SK-N-SH treated with all-trans-retinoic acid at 6 μM for 48 hours (cell line): ENCODE data around the gene LTBP2.

ENCODE experiments used
- ATAC-seq: fragments of 200-7000 bp; cut with Tn5 transposase; 3 replicates; pipeline ENCODE4 v1.9.1; 2020; ENCODE audit warnings: mild to moderate bottlenecking, moderate library complexity
- BACH2 ChIP-seq: fragments of 250-450 bp; sonication (Bioruptor Pico); IDR thresholded peaks from 2 replicates; pipeline ENCODE4 v1.9.0; 2021; ENCODE audit warnings: mild to moderate bottlenecking, borderline replicate concordance
- CSDC2 ChIP-seq: fragments of 250-450 bp; sonication (Bioruptor Pico); IDR thresholded peaks from 2 replicates; pipeline ENCODE4 v1.5.0; 2020; ENCODE audit warnings: mild to moderate bottlenecking, moderate library complexity
- ESRRG ChIP-seq: fragments of 250-450 bp; sonication (Bioruptor Pico); IDR thresholded peaks from 2 replicates; pipeline ENCODE4 v1.6.1; 2021; ENCODE audit warnings: mild to moderate bottlenecking
- ISL1 ChIP-seq: fragments of 250-450 bp; sonication (Bioruptor Pico); IDR thresholded peaks from 2 replicates; pipeline ENCODE4 v2.1.2; 2022; ENCODE audit warnings: mild to moderate bottlenecking, moderate library complexity
- OSR1 ChIP-seq: fragments of 250-450 bp; sonication (Bioruptor Pico); IDR thresholded peaks from 2 replicates; pipeline ENCODE4 v1.8.0; 2022; ENCODE audit warnings: moderate library complexity, mild to moderate bottlenecking, inconsistent platforms
- RARB ChIP-seq: fragments of 250-450 bp; sonication (Bioruptor Pico); IDR thresholded peaks from 2 replicates; pipeline ENCODE4 v1.8.0; 2021; ENCODE audit warnings: mild to moderate bottlenecking, moderate library complexity
- SNAI2 ChIP-seq: fragments of 250-450 bp; sonication (Bioruptor Pico); IDR thresholded peaks from 2 replicates; pipeline ENCODE4 v1.5.0; 2020; ENCODE audit warnings: mild to moderate bottlenecking, moderate library complexity
- TCF4 ChIP-seq: fragments of 250-450 bp; sonication (Bioruptor Pico); IDR thresholded peaks from 2 replicates; pipeline ENCODE4 v1.8.0; 2021; ENCODE audit warnings: mild to moderate bottlenecking, moderate library complexity, borderline replicate concordance
- ZC3H10 ChIP-seq: fragments of 250-450 bp; sonication (Bioruptor Pico); IDR thresholded peaks from 2 replicates; pipeline ENCODE4 v1.5.1; 2021; ENCODE audit warnings: mild to moderate bottlenecking, moderate library complexity
- ZFP3 ChIP-seq: fragments of 250-450 bp; sonication (Bioruptor Pico); IDR thresholded peaks from 2 replicates; pipeline ENCODE4 v1.5.0; 2020; ENCODE audit warnings: mild to moderate bottlenecking, moderate library complexity
- ZNF8 ChIP-seq: fragments of 450-650 bp; formaldehyde crosslinking; IDR thresholded peaks from 2 replicates; pipeline ENCODE4 v1.5.0; 2020; ENCODE audit warnings: mild to moderate bottlenecking, moderate library complexity
- TF ChIP-seq, protein P1 (sequence below): fragments of 250-450 bp; sonication (Bioruptor Pico); IDR thresholded peaks from 2 replicates; pipeline ENCODE4 v1.5.0; 2020; ENCODE audit warnings: mild to moderate bottlenecking, moderate library complexity
- TF ChIP-seq, protein P2 (sequence below): fragments of 250-450 bp; sonication (Bioruptor Pico); IDR thresholded peaks from 2 replicates; pipeline ENCODE4 v1.8.0; 2020; ENCODE audit warnings: mild to moderate bottlenecking, moderate library complexity, borderline replicate concordance
- TF ChIP-seq, protein P3 (sequence below): fragments of 250-450 bp; sonication (Bioruptor Pico); IDR thresholded peaks from 2 replicates; pipeline ENCODE4 v1.5.1; 2021; ENCODE audit warnings: mild to moderate bottlenecking, moderate library complexity
- TF ChIP-seq, protein P4 (sequence below): fragments of 250-450 bp; sonication (Bioruptor Pico); IDR thresholded peaks from 2 replicates; pipeline ENCODE4 v1.5.1; 2020; ENCODE audit warnings: low read depth, mild to moderate bottlenecking, moderate library complexity

LTBP2 gene

DNA sequence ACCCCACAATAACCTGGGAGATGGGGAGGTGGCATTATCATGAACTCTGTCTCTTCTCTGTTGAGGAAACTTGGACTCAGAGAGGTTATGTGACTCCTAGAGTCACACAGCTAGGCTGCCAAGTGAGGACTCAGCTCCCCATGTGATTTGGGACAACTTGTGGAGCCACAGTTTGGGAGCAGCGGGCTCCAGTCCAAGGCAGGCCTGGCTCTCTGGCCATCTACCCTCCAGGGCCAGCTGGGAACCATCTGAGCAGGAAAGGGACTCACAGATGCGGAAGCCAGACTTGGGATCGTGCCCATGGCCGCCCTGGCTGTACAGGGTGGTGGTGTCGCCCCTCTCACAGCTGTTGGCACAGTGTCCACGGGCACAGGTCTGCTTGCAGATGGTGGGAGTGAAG lies 59.4 kb downstream of the LTBP2 start:
- peak; percentile 47 for ATAC-seq

DNA sequence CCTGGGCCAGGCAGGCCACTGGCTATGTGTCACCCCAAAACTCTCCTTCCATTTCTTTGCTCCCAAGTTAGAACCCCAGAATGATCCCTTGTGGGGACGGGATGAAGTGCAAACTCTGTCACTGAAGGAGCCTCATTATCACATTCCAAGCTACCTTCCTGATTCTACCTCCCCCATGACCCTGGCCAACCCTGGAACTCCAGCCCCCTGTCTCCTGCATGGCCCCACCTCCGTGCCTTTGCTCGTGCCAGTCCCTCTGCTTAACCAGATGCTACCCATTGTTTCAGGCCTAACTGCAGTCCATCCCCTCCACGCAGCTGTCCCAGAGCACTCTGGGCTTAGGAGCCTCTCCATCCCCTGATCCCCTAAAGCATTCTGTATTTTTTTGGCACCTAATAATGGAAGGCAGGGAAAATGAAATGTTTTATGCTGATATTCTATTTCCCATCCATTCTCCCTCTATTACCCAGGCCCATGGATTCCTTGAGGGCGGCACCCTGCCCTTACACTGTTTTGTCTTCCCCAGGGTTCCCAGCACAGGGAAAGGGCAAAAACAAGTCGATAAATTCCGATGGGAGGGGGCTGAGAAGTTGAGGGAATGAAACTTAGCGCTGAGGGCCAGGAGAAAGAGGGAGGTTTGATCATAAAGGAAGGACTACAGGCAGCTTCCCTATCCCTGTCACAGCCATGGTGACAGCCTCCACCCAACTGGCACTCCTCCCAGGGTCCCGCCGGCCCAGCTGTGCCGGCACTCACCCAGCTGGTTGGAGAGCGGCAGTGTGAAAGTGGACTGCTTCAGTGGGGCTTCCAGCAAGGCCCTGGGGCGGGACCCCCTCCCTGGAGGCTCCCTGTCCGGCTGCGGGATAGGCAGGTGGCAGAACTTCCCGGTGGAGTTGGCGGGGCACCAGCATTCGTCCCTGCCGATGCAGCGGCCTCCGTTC lies 60.3 kb downstream of the LTBP2 start:
- ATAC-seq: no peak; the same call in 2 of the 3 replicates
- TF ChIP-seq ISL1 (CRISPR knock-in tag): no peak
- no peak for TF ChIP-seq TCF4 (CRISPR knock-in tag)
- TF ChIP-seq, protein P1, sequence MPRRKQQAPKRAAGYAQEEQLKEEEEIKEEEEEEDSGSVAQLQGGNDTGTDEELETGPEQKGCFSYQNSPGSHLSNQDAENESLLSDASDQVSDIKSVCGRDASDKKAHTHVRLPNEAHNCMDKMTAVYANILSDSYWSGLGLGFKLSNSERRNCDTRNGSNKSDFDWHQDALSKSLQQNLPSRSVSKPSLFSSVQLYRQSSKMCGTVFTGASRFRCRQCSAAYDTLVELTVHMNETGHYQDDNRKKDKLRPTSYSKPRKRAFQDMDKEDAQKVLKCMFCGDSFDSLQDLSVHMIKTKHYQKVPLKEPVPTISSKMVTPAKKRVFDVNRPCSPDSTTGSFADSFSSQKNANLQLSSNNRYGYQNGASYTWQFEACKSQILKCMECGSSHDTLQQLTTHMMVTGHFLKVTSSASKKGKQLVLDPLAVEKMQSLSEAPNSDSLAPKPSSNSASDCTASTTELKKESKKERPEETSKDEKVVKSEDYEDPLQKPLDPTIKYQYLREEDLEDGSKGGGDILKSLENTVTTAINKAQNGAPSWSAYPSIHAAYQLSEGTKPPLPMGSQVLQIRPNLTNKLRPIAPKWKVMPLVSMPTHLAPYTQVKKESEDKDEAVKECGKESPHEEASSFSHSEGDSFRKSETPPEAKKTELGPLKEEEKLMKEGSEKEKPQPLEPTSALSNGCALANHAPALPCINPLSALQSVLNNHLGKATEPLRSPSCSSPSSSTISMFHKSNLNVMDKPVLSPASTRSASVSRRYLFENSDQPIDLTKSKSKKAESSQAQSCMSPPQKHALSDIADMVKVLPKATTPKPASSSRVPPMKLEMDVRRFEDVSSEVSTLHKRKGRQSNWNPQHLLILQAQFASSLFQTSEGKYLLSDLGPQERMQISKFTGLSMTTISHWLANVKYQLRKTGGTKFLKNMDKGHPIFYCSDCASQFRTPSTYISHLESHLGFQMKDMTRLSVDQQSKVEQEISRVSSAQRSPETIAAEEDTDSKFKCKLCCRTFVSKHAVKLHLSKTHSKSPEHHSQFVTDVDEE: no peak
- TF ChIP-seq, protein P2, sequence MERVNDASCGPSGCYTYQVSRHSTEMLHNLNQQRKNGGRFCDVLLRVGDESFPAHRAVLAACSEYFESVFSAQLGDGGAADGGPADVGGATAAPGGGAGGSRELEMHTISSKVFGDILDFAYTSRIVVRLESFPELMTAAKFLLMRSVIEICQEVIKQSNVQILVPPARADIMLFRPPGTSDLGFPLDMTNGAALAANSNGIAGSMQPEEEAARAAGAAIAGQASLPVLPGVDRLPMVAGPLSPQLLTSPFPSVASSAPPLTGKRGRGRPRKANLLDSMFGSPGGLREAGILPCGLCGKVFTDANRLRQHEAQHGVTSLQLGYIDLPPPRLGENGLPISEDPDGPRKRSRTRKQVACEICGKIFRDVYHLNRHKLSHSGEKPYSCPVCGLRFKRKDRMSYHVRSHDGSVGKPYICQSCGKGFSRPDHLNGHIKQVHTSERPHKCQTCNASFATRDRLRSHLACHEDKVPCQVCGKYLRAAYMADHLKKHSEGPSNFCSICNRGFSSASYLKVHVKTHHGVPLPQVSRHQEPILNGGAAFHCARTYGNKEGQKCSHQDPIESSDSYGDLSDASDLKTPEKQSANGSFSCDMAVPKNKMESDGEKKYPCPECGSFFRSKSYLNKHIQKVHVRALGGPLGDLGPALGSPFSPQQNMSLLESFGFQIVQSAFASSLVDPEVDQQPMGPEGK (CRISPR knock-in tag): no peak
- TF ChIP-seq ZNF8 (CRISPR knock-in tag): no peak
- TF ChIP-seq, protein P3, sequence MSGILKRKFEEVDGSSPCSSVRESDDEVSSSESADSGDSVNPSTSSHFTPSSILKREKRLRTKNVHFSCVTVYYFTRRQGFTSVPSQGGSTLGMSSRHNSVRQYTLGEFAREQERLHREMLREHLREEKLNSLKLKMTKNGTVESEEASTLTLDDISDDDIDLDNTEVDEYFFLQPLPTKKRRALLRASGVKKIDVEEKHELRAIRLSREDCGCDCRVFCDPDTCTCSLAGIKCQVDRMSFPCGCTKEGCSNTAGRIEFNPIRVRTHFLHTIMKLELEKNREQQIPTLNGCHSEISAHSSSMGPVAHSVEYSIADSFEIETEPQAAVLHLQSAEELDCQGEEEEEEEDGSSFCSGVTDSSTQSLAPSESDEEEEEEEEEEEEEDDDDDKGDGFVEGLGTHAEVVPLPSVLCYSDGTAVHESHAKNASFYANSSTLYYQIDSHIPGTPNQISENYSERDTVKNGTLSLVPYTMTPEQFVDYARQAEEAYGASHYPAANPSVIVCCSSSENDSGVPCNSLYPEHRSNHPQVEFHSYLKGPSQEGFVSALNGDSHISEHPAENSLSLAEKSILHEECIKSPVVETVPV (CRISPR knock-in tag): no peak

More for the DNA sequence above, 59.4 kb downstream of the LTBP2 start:
- TF ChIP-seq CSDC2 (CRISPR knock-in tag) (no peak), TCF4 (CRISPR knock-in tag) (peak; percentile 75)
- TF ChIP-seq, protein P1: peak; percentile 77; the same call in 1 of the 2 replicates
- TF ChIP-seq, all 23 proteins: peak for 2

DNA sequence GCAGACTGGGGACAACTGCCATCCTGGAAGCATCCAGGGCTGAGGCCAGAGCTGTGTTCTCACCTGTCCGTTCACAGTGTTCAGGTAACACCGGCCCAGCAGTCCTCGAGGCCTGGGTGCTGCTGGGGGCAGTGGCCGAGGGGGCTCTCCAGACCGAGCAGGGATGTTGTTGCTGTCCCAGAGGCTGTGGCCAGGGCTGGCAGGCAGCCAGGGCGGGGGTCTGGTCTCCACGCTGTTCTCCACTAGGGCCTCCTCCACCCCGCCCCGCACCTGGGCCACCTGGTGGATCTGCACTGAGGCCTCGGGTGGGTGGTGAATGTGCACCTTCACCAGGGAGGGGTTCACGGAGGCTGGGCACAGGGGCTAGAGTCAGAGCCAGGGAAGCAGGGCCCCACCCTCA lies 61.0 kb downstream of the LTBP2 start:
- ATAC-seq: no peak
- no peak for TF ChIP-seq ZFP3 (CRISPR knock-in tag)
- no peak for TF ChIP-seq SNAI2 (CRISPR knock-in tag)
- no peak for TF ChIP-seq RARB (CRISPR knock-in tag)
- no peak for TF ChIP-seq OSR1 (CRISPR knock-in tag)
- TF ChIP-seq, protein P2 (CRISPR knock-in tag): no peak
- TF ChIP-seq ZC3H10 (CRISPR knock-in tag): no peak
- TF ChIP-seq ESRRG (CRISPR knock-in tag): no peak
- TF ChIP-seq, protein P3 (CRISPR knock-in tag): no peak
- TF ChIP-seq BACH2 (CRISPR knock-in tag): no peak
- TF ChIP-seq, protein P4, sequence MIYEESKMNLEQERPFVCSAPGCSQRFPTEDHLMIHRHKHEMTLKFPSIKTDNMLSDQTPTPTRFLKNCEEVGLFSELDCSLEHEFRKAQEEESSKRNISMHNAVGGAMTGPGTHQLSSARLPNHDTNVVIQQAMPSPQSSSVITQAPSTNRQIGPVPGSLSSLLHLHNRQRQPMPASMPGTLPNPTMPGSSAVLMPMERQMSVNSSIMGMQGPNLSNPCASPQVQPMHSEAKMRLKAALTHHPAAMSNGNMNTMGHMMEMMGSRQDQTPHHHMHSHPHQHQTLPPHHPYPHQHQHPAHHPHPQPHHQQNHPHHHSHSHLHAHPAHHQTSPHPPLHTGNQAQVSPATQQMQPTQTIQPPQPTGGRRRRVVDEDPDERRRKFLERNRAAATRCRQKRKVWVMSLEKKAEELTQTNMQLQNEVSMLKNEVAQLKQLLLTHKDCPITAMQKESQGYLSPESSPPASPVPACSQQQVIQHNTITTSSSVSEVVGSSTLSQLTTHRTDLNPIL (CRISPR knock-in tag): no peak
